Measurements from ENCODE around the gene RASSF8.

- TF ChIP-seq, protein P1, sequence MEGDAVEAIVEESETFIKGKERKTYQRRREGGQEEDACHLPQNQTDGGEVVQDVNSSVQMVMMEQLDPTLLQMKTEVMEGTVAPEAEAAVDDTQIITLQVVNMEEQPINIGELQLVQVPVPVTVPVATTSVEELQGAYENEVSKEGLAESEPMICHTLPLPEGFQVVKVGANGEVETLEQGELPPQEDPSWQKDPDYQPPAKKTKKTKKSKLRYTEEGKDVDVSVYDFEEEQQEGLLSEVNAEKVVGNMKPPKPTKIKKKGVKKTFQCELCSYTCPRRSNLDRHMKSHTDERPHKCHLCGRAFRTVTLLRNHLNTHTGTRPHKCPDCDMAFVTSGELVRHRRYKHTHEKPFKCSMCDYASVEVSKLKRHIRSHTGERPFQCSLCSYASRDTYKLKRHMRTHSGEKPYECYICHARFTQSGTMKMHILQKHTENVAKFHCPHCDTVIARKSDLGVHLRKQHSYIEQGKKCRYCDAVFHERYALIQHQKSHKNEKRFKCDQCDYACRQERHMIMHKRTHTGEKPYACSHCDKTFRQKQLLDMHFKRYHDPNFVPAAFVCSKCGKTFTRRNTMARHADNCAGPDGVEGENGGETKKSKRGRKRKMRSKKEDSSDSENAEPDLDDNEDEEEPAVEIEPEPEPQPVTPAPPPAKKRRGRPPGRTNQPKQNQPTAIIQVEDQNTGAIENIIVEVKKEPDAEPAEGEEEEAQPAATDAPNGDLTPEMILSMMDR (conservative IDR thresholded peaks at IDR 0.05; ENCODE audit: low read depth in 2 of 2), result no peak
- TF ChIP-seq EZH2 (IDR thresholded peaks at IDR 0.05; ENCODE audit: low read depth, unreplicated experiment), result no peak
- no peak for TF ChIP-seq CREB1 (CRISPR knock-in tag; IDR thresholded peaks at IDR 0.05; ENCODE audit: low read depth)
- TF ChIP-seq POLR2AphosphoS5 (IDR thresholded peaks at IDR 0.05; ENCODE audit: low read depth), result no peak
- no peak for TF ChIP-seq EZH2phosphoT487 (IDR thresholded peaks at IDR 0.05; ENCODE audit: unreplicated experiment)
- no peak for TF ChIP-seq JUNB (IDR thresholded peaks at IDR 0.05; ENCODE audit: unreplicated experiment)
Observed at GRCh38 chr12:25979563-25979962, 21.1 kb downstream of the RASSF8 start.
